HG02938 (cell line): Measurements from ENCODE around the gene ALG14.
A peak's percentile ranks its signal among the peaks of the same experiment; 100 is the strongest.

ENCODE experiments used
- ATAC-seq: cut with Tn5 transposase; IDR thresholded peaks from one replicate; pipeline ENCODE4 v1.9.1; 2021; ENCODE audit warnings: mild to moderate bottlenecking, moderate library complexity; ENCODE audit not compliant: unreplicated experiment

The ALG14 gene

DNA sequence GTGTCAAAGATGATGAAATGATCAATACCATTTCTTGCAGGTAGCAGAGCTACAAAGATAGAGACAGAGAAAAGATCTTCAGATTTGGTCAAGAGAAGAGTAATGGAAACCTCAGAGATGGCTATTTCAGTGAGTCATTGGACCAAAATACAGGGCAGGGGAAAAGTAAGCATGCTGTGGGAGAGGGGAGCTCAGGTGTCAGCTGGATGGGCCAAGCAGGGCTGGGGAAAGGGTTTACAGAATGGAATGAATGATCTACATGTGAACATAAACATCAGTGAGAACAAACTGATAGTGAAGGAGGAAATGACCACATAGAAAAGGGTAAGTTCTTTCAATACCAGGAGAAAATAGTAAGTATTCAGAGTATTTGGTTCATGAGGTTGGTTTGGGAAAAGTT, 84.4 kb downstream of the ALG14 start:
- ATAC-seq = no peak

DNA sequence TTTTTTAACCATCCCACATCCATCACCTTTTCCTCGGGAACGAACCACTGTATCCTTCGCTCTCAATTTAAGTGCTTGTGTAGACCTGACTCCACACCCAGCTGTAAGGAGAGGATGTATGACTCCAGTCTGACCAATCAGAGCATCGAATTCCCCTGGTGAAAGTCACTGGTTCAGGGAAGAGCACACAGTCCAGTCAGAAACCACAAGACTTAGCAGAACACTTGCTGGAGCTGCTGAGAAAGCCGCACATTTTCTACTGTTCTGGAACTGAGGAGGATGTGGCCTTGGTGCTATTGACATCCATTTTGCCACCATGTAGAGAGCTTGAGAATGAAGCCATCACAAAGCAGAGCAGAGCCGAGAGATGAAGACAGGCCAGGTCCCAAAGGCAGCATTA, 86.0 kb downstream of the ALG14 start:
- no peak for ATAC-seq

DNA sequence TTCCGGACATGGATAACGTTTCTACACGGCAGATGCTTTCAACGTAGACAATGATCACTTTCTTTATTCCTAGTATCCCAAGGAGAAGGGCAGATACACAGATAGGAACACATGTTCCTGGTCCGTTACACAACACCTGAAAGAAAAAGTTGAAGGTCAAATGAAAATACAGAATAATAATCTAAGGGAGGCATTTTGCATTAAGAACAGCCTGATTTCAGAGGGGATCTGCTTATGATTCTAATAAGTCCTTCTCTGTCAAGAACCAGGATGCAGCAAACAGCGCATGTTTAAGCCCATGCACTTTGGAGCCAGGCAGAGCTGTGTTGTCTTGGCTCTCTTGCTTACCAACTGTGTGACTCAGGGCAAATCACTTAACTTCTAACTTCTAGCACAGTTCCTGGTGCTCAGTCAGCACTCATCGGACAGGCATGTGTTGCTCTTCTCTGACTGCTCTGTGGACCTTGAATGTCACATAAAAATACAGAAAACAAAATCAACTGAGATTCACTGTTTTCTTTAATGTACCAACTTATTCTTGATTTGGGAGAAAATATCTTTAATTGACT, 89.5 kb downstream of the ALG14 start:
- ATAC-seq = no peak

DNA sequence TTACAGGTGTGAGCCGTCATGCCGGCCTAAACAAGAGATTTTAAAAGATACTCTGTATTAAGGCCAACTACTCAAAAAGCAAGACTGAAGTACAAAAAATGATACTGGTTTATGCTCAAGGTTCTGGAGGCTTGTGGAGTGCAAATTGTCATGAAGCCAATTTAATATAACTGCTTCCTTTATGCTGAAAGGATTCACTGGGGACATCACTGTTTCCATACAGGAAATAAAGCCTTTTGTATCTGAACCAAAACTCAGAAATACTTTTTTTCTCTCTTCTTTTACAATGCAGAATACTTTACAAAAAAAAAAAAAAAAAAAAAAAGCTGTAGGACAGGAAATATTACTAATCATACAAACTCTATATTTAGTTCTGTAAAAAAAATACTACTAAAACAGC, 90.4 kb downstream of the ALG14 start:
- no peak for ATAC-seq

DNA sequence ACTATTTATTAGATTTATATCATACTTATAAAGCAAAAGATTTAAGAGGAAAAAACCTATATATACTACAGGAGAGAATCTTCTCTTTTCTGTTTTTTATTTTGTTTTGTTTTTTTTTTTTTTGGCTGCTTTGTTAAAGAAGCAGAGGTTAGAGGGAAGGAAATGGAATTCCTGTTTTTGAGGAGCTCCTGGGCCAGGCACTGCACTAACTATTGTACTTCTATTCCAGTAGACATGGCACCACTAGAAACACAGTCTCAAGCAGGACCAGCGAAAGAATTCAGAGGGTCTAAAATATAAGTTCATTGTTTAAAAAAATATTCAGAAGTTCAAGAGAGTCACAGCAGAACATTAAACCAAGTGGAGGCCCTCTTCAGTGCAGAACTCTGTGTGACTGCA, 91.2 kb downstream of the ALG14 start:
- ATAC-seq = no peak

DNA sequence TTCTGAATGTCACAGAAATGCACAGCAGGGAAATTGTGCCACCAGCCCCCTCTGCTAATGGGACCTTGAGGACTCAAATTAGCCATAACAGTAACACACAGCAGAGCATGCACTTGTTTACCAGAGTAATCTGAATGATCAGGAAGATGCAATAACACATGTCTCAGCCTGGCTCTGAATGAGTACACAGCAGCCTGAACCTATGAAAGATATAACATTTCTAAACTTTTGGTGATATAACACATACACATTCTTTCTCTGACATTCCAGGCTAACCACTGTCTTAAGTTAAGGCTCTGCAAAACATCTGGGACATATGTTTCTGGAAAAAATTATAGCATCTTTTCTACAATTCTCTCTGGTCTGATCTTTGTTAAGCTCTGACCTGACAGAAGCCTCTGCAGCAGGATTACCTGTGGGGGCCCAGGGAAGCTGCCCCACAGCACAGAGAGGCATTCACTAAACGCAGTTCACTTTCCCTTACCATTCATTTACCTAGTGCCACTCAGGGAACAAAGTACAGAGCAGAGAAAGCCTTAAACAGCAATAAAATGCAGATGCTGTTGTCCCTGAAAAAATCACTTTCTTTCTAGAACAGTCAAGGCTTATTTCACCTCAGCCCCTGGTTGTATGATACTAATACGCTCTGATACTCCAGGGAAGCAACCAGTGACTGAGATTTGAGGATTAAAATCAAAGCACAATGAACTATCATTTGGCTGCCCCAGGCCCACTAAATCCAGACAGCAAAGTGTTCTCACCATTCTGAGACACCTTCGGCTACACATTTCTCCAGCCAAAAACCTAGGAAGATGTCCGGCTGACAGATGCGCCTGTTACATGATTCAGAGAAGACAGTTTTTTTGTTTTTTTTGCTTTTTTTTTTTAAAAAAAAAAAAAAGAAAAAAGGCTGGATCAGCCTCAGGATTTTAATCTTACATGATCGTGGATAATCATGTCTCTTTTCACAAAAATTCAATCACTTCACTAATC, 91.9 kb downstream of the ALG14 start:
- ATAC-seq = no peak

DNA sequence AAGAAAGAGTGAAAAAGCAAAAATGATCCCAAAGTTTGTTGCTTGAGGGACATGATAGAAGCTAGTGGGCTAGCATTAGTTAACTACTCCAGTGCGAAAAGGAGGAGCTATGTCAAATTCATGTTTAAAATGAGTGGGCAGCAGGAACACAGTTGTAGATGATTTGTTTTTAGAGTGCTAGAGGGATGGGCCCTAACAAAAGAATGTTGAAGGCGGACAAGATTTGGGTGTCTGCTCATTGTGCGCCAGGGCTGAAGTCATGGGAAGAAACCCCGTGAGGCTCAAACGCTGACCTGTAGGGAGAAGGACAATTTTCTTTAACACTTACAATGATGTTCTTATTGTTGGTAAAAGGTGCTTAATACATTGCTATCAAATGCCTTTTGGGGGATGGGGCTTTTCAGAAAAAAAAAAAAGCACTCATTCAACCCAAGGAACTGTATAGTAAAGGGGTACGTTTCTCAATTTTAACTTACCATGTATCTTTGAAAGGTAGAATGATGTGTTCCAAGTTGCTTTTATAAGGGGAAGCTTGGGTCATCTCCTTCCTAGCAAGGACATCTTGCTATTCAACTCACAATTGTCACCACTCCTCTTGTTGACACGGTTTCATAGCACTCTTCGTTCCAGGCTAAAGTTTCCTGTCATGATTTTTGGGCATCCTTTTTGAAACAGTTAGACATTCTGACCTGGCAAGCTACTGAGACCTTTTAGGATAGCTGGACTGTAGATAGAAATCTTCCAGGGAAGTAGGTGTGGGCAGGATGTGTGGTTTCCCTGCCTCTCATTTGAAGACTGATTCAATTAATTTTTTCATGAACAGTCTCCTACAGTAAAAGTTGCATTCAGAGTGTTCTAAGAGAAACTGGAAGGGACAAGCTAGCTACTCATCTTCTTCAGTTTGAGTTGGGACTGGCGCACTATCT, 92.8 kb downstream of the ALG14 start:
- ATAC-seq = no peak

DNA sequence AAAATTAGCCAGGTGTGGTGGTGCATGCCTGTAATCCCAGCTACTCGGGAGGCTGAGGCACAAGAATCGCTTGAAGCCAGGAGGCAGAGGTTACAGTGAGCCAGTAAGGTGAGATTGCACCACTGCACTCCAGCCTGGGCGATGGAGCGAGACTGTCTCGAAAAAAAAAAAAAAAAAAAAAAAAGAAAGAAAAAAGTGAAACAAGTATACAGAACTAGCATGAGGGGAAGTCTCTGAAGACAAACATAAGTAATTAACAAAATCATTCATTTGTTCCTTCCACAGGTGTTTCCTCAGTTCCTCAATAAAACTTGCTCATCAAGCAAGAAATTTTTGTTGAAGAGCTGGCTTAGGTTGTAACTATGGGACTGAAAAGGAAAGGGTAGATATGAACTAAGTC, 93.6 kb downstream of the ALG14 start:
- no peak for ATAC-seq

DNA sequence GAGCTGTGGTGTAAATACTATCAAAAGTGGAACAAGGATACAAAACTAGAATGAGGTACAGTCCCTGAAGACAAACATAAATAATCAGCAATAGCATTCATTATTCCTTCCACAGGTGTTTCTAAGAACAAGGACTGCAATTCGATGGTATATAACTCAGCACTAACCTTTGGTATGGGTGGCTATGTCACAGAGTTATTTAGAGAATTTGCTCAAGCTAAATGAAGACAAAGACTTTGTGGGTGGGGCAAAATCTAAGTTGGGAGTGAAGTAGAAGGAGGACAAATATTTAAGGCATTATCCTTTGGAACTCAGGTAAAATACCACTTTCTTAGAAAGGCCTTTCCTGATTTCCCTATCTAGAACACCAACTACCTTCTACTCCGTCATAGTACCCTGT, 94.3 kb downstream of the ALG14 start:
- ATAC-seq = no peak

DNA sequence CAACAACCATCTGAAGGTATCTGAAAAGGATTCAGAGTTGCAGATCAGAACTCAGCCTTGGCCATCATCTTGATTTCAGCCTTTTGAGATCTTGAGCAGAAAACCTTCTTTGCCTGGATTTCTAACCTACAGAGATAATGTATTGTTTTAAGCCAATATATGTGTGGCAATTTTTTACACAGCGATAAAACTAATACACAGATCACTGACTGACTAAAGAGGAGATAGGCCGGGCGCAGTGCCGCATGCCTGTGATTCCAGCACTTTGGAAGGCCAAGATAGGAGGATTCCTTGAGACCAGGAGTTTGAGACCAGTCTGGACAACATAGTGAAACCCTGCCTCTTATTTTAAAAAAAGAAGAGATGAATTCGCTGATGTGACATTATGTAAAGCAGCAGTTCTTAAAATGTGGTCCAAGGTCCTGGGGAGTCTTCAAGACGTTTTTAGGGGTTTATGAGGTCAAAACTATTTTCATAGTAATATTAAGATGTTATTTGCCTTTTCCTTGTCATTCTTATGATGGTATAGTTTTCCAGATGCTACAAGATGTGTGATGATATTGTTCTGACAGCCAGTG, 95.7 kb downstream of the ALG14 start:
- no peak for ATAC-seq

DNA sequence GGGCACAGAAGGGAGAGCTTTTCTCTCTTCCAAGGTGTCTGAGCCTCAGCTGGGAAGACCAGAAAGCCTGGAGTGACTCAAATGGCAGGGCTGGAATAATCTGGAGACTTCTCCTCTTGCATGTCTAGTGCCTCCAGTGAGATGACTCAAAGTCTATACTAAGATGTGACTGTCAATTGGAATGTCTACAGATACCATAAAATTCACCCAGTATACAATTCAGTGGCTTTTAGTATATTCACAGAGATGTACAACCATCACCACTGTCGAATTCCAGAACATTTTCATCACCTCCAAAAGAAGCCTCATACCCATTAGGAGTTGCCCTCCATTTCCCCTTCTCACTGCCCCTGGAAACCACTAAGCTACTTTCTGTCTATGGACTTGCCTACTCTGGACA, 97.9 kb downstream of the ALG14 start:
- no peak for ATAC-seq

DNA sequence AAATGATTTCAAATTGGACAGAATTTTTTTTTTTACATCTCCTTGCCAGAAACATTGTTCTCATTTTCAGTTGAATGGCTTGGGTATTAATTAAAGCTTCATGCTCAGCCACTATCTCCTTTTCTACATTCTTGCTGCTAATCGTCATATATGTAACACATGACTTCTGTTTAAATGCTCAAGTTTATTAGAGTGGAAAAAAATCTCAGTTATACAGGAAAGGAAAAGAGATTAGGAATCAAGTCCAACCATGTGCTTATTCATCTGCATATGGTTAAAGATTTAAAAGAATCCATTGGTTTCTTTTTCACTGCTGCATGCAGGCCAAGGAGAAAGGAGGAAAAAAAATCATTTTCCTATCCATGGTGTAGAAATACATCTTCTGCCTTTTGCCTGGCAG, 98.5 kb downstream of the ALG14 start:
- ATAC-seq = no peak

DNA sequence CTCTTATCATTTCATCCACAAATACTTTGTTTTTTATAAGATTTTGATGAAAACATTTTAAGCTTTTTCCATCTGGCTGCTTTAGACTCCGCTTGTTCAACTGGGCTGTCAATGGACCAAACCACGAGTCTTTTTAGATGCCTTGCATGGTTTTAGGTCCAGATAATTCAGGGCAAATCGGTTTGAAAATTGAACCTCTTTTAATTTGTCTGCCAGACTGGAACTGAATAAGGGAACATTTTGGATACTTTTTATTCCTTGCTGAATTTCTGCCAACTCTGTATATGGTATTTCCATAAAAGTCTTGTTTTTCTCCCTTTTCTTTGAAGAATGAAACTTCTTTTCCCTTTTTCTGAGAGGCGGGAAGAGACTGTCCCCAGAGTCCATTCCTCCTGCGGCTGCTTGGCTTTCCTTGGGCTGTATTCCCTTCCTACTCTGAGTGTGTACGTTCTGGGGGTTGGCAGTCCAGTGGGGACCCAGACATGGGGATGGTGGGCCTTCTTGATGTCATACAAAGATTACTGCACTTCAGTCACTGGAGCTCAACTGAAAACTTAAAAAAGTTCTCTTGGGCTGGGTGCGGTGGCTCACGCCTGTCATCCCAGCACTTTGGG, 99.3 kb downstream of the ALG14 start:
- ATAC-seq = no peak

DNA sequence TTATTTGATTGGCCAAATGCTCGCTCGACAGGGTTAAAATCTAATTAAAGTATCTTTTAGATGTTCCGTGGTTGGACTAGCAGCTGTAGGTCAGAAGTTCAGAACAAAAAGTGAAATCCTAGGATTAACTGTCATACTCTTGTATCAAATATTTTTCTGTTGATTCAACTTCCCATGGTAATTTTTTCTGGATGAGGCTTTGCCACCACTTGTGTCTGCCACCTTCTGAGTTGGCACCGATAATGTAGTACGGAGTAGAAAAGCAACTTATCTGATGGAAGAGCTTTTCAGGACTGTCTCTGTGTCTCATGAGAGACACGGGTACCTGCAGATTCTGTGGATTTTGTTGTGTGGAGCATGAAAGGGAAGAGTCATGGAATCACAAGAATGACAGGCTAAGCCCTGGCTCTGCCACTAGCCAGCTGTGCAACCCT, 101.2 kb downstream of the ALG14 start:
- ATAC-seq = no peak

DNA sequence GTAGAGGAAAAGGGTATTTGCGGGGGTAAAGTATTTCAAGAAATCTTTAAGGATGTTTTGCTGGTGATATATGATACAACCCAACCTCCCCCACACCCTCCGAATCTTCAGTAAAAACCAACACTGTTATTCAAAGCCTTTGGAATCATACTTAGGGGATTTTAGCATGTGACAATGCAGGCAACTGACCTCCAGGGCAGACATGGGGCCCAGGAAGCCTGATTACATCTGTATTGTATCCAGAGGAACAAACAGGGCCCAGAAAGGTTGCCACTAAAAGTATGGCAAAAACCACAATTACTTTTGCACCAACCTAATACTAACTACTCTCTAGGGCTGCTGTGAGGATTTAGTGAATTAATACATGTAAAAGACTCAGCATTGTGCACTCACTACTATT, 102.0 kb downstream of the ALG14 start:
- no peak for ATAC-seq

DNA sequence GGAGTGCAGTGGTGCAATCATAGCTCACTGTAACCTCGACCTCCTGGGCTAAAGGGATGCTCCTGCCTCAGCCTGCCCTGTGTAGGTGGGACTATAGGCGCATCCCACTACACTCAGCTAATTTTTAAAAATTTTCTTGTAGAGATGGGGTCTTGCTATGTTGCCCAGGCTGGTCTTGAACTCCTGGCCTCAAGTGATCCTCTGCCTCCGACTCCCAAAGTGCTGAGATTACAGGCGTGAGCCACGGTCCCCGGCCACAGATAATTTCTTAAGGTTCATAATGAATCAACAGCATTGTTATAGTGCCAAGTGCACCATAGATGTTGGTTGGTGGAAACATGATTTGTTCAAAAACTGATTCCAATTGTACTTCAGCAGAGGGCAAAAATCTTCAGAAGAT, 103.6 kb downstream of the ALG14 start:
- ATAC-seq = no peak

DNA sequence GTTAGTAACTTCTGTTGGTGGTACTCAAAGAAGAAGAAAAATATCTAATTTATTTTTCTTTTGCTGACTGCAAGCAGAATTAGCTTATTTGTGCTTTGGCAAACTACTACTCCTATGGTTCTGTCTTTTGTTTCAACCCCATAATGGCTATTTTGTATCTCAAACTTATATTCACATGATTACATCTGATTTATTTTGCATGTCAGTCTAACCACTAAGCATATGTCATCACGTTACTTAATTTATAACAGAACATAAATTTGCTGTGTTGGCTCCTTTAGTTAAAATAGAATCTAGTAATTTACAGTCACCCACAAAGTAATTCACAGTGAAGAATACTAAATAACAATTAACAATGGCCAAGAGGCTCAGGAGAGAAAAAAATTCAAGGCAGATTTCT, 106.7 kb downstream of the ALG14 start:
- ATAC-seq = no peak

DNA sequence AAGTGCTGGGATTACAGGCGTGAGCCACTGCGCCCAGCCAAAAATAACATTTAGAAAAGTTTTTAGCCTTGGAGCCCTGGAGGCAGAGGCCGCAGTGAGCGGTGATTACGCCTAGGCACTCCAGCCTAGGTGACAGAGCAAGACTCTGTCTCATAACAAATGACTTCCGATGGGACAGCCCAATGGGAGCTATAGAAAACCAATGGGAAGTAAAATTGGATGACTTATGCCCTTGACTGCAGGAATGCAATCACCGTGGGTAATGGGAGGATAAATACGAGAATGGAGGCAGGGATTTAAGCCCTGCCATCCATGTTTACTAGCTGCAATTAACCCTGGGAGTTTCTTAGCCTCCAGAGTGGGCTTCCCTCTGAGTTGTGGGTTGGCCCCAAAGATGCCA, 108.9 kb downstream of the ALG14 start:
- ATAC-seq = no peak

DNA sequence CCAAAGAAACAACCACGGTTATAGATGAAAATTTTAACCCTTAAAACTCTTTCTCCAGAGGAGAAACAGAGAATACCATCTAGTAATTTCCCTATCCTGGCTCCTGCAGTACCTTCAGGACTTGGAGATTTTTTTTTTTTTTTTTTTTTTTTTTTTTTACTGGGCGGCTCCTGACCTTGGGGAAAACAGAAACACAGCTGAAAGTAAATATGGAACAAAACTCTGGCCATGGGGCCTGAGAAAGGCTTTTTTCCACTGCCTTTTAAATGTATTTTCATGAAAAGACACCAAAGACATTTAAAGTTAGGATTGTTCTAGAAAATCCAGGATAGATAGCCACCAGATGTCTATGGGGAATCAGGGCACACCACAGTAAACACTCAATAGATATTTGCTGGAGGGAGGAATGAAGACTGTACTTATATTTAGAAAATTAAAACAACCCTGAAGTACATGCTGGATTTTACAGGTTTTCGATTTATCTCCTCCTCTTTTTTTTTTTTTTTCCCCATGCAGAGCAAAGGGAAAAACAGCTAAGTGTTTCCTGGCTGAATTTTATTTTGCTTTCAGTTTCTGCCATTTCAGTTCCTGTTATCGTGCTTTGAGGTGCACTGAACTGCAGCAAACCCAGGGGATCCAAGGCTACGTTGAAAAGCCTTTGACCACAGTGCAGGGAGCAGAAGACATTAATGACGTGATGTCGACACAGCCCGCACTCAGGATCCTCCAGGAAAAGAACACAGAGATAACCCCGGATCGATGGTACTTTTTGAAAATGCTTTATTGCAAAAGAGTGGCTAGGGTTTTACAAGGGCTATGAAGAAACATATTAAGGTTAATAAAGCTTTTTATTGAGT, 110.1 kb downstream of the ALG14 start:
- ATAC-seq = peak; percentile 81

DNA sequence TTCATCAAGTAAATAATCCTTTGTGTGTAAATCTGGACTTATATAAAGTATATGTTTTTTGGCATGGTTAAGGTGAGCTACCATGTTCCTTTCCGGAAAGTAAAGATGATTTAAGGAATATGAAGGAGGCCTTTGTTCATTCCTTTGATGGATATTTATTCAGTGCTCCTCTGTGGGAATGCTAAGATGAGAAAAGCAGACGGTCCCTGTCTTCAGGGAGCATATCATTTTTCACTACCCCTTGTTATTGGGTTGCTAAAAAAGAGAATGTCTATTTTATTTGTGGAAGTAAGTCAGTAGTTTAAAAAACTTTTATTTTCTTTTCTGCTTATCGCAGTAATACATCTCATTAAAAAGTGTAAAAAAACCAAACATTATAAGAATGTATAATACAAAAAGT, 110.8 kb downstream of the ALG14 start:
- no peak for ATAC-seq
